DLD1 (cell line): Measurements from ENCODE around the gene CCNT2.
"Not testable (repeated sequence)": the region's sequence is repeated elsewhere in the genome, so short reads cannot be mapped to it uniquely, and the experiment has no call there.

Experiments used
- in situ Hi-C: cut with HindIII; loops from 2 replicates; pipeline ENCODE4 v1.10.0; 2017; ENCODE audit warnings: low sequenced_read_pairs

Gene CCNT2

DNA sequence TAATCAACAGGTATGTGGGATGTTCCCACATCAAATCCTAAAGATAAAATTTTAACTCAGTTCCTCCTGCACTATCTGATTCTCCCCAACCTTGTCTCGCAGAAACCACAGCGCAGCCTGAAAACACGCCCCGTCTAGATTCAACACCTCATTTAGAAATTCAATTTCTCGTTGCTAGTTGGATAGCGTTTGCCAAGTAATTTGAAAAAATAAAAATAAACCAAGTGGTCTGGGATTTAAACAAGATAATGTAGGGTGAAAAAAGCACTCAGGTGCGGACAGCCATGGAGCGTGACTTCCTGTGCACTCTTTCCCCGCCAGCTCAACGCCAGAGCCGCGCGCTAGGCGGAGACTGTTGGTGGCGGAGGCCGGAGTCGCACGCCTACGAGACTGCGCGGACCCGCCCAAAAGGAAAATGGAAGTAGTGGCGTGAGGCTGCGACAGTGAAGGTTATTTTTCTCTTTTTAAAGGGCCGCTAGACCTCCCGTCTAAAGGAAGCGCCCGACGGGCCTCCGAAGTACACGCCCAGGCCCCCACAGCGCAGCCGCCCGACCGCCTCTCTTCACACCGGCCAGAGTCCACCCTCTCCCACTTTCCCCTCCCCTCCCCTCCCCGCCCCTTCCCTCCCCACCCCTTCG lies 615 bp upstream of the CCNT2 start:
- in situ Hi-C loops, result no loop called here

DNA sequence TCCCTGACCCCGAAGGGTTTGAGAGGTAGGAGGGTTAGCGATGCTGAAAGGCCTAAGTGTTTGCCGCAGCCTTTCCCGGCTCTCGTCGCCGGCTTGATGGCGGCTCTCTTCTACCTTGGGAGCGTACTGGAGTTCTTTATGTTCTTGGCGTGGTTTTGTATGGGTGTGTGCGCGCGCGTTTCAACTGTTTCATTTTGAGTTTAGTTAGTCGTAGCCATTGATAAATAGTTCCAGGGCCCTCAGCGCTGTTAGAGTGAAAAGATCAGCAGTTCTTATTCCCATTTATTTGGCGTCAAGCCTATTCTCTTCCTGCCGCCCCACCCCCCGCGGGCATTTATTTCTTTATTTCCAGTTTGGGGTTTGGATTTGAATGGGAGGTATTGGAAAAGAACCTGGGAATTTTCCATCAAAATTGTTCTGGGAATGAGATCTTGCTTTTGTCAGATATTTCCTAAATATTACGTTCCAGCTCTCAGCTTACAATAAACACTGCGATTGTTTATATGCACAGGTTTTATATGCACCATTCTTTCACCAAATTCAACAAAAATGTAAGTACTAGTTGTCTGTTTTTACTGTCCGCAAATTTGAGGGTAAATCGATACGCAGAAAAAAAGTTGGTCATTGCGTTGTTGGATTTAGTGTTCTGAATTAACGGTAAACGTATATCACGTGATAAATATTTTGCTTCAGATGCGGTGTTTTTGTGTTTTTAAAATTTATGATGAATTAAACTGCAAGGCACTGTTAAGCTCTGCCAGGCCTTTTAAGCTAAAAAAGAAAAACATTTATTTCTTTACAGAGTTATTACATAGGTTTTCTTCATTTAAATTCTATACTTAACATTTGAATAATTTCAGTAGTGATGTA lies 954 bp downstream of the CCNT2 start:
- in situ Hi-C loops, result no loop called here

GRCh38 chr2:134924912-134925311 lies 6.3 kb downstream of the CCNT2 start:
- in situ Hi-C loops, result no loop called here

DNA sequence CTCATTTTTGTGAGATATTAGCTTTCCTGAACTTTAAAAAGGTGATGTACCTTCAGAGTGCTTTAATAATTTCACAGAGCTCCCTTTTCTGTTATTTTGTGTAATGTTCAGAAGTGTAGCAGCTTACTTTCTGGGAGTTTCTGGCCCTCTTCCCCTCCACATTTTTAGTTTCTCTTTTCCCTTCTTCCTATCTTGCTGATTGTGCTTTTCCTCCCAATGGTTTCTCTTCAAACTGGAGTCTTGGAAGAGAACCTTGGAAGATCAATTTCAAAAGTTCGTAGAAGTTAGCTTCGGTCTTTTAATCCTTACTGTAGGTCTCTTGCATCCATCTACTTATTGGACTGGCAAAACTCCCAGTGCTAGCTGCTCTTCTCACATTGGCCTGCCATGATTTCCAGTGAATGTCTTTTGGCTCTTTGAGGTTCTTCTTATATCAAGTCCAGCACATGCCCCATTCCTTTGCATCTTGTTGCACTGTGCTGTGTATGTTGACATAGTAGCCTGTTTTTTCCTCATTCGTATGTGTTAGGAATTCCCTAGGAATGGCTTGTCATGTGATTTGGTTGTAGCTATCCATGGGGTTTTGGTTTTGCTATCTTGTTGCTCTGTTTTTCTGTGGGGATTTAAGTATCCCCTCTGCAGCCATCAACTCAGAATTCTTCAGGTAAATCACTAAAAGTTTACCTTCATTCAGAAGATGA lies 7.8 kb downstream of the CCNT2 start:
- in situ Hi-C loops, result no loop called here

- in situ Hi-C loops, result no loop called here
These were observed 8.6 kb downstream of the CCNT2 start for GRCh38 chr2:134927195-134927594.

DNA sequence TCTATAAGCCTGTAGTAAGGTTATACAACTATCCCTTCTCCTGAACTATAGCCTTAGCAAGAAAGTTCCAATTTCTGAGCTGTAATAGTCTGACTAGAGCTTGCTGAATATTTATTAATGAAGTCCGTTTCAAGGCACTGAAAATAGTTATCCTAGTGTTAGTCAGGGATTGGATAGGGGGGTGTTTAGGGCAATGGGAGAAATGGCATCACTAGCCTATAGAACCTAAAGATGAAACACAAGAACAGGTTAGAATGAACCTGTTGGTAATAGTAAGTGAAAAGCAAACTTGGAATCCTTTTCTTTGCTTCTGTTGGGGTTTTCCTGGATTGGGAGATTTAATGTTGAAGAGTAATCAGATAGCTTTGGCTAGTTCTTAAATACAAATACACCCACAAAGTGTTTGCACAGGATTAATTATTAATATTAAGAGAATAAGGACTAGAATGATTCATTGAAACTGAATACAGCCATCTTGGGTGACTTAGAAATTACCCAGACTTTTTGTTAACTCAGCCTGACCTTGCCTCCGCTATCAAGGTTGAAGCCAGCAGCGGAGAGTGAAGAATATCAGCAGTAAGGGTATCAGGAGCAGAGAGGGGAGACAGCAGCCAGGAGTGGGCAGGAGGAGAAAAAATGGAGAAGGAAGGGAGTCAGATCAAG lies 14.4 kb downstream of the CCNT2 start:
- in situ Hi-C loops, result no loop called here

- in situ Hi-C loops, result no loop called here
These were observed 15.1 kb downstream of the CCNT2 start for GRCh38 chr2:134933732-134934131.

DNA sequence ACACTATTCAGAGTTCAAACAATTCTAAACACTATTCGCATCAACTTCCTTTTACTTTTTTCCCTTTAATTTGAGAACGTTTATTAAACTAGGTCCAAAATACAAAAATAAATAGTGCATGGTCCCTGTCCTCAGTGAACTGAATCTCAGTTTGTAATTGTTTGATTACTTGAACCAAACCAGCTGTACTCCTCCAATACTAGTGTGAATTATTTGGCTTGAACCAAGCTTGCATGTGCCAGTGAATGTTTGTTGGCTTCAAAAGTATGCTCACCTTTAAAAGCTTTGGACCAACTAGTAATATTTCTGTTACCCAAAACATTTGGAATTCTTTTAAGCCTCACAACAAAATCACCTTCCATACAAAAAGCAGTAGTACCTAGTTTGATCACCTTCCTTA lies 15.5 kb downstream of the CCNT2 start:
- in situ Hi-C loops, result no loop called here

GRCh38 chr2:134934641-134935040 lies 16.0 kb downstream of the CCNT2 start:
- in situ Hi-C loops, result no loop called here

DNA sequence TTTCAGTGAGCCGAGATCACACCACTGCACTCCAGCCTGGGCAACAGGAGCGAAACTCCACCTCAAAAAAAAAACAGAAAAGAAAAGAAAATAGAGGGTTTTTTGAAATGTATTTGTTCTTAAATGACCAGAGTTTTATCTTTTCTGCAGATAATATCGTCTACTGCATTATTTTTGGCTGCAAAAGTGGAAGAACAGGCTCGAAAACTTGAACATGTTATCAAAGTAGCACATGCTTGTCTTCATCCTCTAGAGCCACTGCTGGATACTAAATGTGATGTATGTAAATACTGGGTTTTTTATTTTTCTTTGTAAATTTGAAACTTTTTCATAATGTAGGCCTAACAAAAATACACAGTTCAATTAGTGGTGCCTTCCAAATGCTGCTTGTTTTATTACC lies 18.1 kb downstream of the CCNT2 start:
- in situ Hi-C loops, result no loop called here

- in situ Hi-C loops, result no loop called here
These were observed 24.9 kb downstream of the CCNT2 start for GRCh38 chr2:134943540-134943939.

DNA sequence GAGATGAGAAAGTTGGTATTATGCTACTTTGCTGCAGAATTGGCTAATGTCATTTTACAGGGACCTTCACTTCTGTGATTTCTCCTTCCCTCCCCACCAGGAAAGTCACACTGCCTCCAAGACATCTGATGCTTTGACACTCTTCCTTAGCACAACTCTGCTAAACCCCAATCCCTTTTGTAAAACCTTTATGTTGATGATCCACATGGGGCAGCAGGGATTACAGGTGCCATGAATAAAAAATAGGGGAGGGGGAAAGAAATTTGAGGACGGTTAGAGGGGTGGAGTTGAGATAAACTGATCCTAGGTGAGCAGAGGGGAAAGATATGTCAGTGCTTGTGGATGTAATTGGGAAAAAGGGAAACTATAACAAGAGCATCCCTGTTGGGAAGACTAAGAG lies 26.4 kb downstream of the CCNT2 start:
- in situ Hi-C loops, result no loop called here

DNA sequence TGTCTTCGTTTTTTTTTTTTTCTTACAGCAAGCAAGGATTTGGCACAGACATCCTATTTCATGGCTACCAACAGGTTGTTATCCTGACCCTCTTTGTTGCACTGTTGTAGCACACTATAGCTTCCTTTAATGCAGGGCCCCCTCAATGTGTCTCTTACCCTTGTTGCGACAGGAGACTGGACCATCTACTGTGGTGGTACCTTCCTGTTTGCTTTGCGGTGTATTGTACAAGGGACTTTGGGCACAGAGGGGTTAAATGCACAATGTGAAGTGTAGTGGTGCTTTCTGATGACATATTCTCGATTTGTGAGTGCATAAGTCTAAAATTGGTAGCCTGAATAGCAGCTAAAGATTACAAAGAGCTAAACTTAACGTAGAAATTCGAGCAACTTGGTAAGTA lies 27.5 kb downstream of the CCNT2 start:
- in situ Hi-C loops, result no loop called here

GRCh38 chr2:134949981-134950708 lies 31.5 kb downstream of the CCNT2 start:
- in situ Hi-C loops, result no loop called here

DNA sequence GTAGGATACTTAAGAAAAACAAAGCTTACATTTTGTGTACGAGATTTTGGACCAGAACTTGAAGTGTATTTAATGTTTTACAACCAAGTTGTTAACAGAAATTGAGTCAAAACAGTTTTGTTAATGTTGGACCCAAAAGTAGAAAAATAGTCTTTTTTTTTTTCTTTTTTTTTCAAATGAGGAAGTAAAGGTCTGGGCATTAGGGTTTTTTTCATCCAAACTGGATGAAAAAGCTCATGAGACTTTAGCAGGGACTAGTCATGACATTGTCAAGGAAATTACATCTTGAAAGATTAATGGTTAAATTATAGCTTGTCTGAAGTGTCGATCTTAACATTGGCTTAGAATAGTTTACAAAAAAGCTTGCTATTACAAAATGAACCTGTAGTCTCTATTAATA lies 32.3 kb downstream of the CCNT2 start:
- in situ Hi-C loops, result no loop called here

DNA sequence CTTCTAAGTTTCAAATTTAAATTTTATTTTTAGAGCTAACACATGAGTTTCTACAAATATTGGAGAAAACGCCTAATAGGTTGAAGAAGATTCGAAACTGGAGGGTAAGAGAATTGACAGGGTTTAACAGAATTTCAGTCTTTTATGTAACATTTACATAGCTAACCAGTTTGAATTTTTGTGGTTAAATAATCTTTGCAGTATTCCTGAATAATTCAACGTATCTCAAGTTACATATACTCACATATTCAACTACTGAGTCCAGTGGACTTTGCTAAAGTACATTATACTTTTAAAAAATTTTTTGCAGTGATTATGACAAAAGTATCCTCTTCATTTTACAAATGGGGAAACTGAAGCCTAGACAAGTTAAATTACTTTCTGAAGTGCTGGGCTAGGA lies 34.0 kb downstream of the CCNT2 start:
- in situ Hi-C loops, result no loop called here

- in situ Hi-C loops, result no loop called here
These were observed 35.4 kb downstream of the CCNT2 start for GRCh38 chr2:134954065-134954464.

GRCh38 chr2:134955744-134956143 lies 37.1 kb downstream of the CCNT2 start:
- in situ Hi-C loops, result no loop called here

- in situ Hi-C loops, result no loop called here
These were observed 38.9 kb downstream of the CCNT2 start for GRCh38 chr2:134957477-134957876.

- in situ Hi-C loops, result not testable (repeated sequence)
These were observed 48.5 kb downstream of the CCNT2 start for GRCh38 chr2:134967166-134967565.
